PFSK-1 (cell line): ENCODE measurements around the gene MIER3.

Source experiments
- FOXP2 ChIP-seq: optimal IDR thresholded peaks from 2 replicates; pipeline ENCODE3; 2011; ENCODE audit warnings: borderline replicate concordance, control low read depth, inconsistent platforms; ENCODE audit not compliant: insufficient read depth; ENCODE audit errors: extremely low read length, extremely low read depth
- POLR2AphosphoS5 ChIP-seq: IDR thresholded peaks from 2 replicates; pipeline ENCODE4 v1.6.1; 2012; ENCODE audit warnings: low read depth, mild to moderate bottlenecking, control low read depth, low read length, moderate library complexity
- REST ChIP-seq, 2 experiments: IDR thresholded peaks; 2 replicates each; pipeline versions ENCODE4 v1.6.1 to v1.8.0; 2011 to 2012; ENCODE audit warnings: low read depth in 2 of 2, low read length in 2 of 2, control low read depth in 1 of 2, inconsistent platforms in 1 of 2, mild to moderate bottlenecking in 1 of 2, moderate library complexity in 1 of 2; ENCODE audit not compliant: insufficient read depth in 1 of 2
- SIN3A ChIP-seq: IDR thresholded peaks from 2 replicates; pipeline ENCODE4 v1.6.1; 2012; ENCODE audit warnings: mild to moderate bottlenecking, low read length, moderate library complexity, borderline replicate concordance; ENCODE audit not compliant: insufficient read depth
- TAF1 ChIP-seq: IDR thresholded peaks from 2 replicates; pipeline ENCODE4 v1.6.1; 2012; ENCODE audit warnings: low read length, control low read depth, borderline replicate concordance; ENCODE audit not compliant: insufficient read depth

- TF ChIP-seq REST (IDR thresholded peaks at IDR 0.05; ENCODE audit: insufficient read depth in 1 of 2, low read depth in 2 of 2, low read length in 2 of 2) (no peak), TAF1 (0 out of 2 replicates have a peak, but pooled peaks have one; percentile 50), POLR2AphosphoS5 (no peak), SIN3A (no peak), FOXP2 (no peak)
Observed at GRCh38 chr5:56951946-56952691, at the start of gene MIER3.
